ENCODE data around the gene PPP1R7. TPM values are rescaled to one million over a fixed set of nuclear protein-coding genes. Genes with fewer than 3 reads are reported as not detected.

The PPP1R7 gene
- total RNA-seq, 1 experiment from 2014 or later: 45.4 TPM

- no peak for TF ChIP-seq ELF1 (IDR thresholded peaks at IDR 0.05; ENCODE audit: borderline replicate concordance, low read depth)
- TF ChIP-seq POLR2A (IDR thresholded peaks at IDR 0.05; ENCODE audit: borderline replicate concordance, extremely low read depth, insufficient read depth, insufficient read length): no peak
- no peak for TF ChIP-seq CTCF (IDR thresholded peaks at IDR 0.05 in 2 of 3, conservative IDR thresholded peaks at IDR 0.05 in 1 of 3; ENCODE audit: borderline replicate concordance in 1 of 3, insufficient read depth in 1 of 3, low read depth in 2 of 3, low read length in 2 of 3)
These were observed 75.7 kb downstream of the PPP1R7 start (continued) for GRCh38 chr2:241225983-241226382.

- no peaks in the 10 kb centered on the region for H3K27me3 ChIP-seq (ENCODE audit: insufficient read depth, low read length)
- peaks cover 34 to 41% of the 10 kb centered on the region in 2 experiments for H3K36me3 ChIP-seq (ENCODE audit: control insufficient read depth in 1 of 2, insufficient read depth in 2 of 2, low read length in 2 of 2)
- ATAC-seq (no peak), DNase-seq (ENCODE audit: low read depth, low spot score) (no peak)
- BruUV-seq (replicated peaks): no TSS peak
- H4K20me1 ChIP-seq (ENCODE audit: insufficient read depth): no peaks in the 10 kb centered on the region
- ChIA-PET RAD21 (ENCODE audit: low non-redundant PET in 1 of 2, low total read pairs in 2 of 2, uncharacterized antibody in 2 of 2, unreplicated experiment in 2 of 2) (no interaction called here), CTCF (interaction anchor here (1.3 kb wide), 1 partner anchor 376 kb away, joined by 3 read pairs; no protein-coding TSS in a partner anchor), POLR2A (no interaction called here)
- H3K4me1 ChIP-seq (ENCODE audit: control insufficient read depth in 1 of 2, insufficient read depth in 2 of 2, low read length in 2 of 2): peaks cover 6 to 11% of the 10 kb centered on the region in 2 experiments; a peak in 3 of 4 replicates
- H2AFZ ChIP-seq (ENCODE audit: low read depth, low read length, poor library complexity, severe bottlenecking): no peak overlapping the region
- H3K9me2 ChIP-seq (ENCODE audit: insufficient read depth): no peaks in the 10 kb centered on the region
- intact Hi-C loops (cut with micrococcal nuclease): no loop called here
- no peak overlapping the region for H3K4me2 ChIP-seq (ENCODE audit: low read length)
- H3K9me3 ChIP-seq (ENCODE audit: control insufficient read depth in 1 of 2, insufficient read depth in 1 of 2, low read depth in 1 of 2, low read length in 2 of 2): no peaks in the 10 kb centered on the region
- no peak overlapping the region for H3K4me3 ChIP-seq (replicated peaks in 1 of 2; ENCODE audit: low read depth in 1 of 2, low read length in 2 of 2)
- H3K27ac ChIP-seq (ENCODE audit: low read depth, low read length): no peak overlapping the region
- no peak overlapping the region for H3K9ac ChIP-seq (ENCODE audit: low read length)
- no peak for TF ChIP-seq EGR1 (IDR thresholded peaks at IDR 0.05; ENCODE audit: low read depth)
- TF ChIP-seq ZNF274 (IDR thresholded peaks at IDR 0.05; ENCODE audit: low read depth, low read length): no peak
- TF ChIP-seq POLR2A (IDR thresholded peaks at IDR 0.05; ENCODE audit: borderline replicate concordance, extremely low read depth, insufficient read depth, insufficient read length): no peak
- no peak for TF ChIP-seq REST (IDR thresholded peaks at IDR 0.05; ENCODE audit: low read depth)
- TF ChIP-seq CTCF (IDR thresholded peaks at IDR 0.05 in 2 of 3, conservative IDR thresholded peaks at IDR 0.05 in 1 of 3; ENCODE audit: borderline replicate concordance in 1 of 3, insufficient read depth in 1 of 3, low read depth in 2 of 3, low read length in 2 of 3): no peak
- no peak for TF ChIP-seq RAD21 (IDR thresholded peaks at IDR 0.05; ENCODE audit: low read depth)
- TF ChIP-seq CEBPB (IDR thresholded peaks at IDR 0.05; ENCODE audit: low read depth): no peak
- TF ChIP-seq MAX (IDR thresholded peaks at IDR 0.05): no peak
- TF ChIP-seq CBX3 (IDR thresholded peaks at IDR 0.05; ENCODE audit: low read depth): no peak
- no peaks in the 10 kb centered on the region for H3K79me2 ChIP-seq (ENCODE audit: insufficient read depth, low read length)
These were observed 76.7 kb downstream of the PPP1R7 start for GRCh38 chr2:241226723-241227572.

Measured in HCT116 (cell line).